Body of pancreas (tissue), 4 donors: Measurements from ENCODE around the gene PIF1.

Experiments used
- POLR2A ChIP-seq, 3 donors: fragments of 450-650 bp; IDR thresholded peaks; one replicate each; pipeline ENCODE4 v1.6.1; 2016; ENCODE audit warnings: antibody characterized with exemption in 3 of 3, mild to moderate bottlenecking in 2 of 3
- TF ChIP-seq, protein P1 (sequence below), 7 experiments: fragments of 450-650 bp in 4 of 7; fragments of 200-600 bp in 3 of 7; sonication (generic) in 3 of 7; IDR thresholded peaks; one replicate each; pipeline ENCODE4 v1.5.1; 2016 to 2019; ENCODE audit warnings: antibody characterized with exemption in 7 of 7

DNA sequence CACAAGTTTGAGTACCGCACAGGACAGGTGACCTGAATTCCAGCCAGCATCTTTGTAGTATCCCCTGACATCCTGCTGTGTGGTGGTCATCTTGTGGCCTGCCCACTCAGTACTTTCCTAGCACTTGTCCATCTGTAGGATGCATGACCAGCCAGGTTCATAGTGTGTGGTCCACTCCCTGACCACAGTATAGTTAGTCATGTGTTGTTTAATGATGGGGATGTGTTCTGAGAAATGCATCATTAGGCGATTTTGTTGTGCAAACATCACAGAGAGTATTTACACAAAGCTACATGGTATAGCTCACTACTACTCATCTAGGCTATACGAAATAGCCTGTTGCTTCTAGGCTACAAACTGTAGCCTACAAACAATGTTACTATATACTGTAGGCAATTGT is 33.2 kb downstream of the PIF1 start:
- TF ChIP-seq, protein P1, sequence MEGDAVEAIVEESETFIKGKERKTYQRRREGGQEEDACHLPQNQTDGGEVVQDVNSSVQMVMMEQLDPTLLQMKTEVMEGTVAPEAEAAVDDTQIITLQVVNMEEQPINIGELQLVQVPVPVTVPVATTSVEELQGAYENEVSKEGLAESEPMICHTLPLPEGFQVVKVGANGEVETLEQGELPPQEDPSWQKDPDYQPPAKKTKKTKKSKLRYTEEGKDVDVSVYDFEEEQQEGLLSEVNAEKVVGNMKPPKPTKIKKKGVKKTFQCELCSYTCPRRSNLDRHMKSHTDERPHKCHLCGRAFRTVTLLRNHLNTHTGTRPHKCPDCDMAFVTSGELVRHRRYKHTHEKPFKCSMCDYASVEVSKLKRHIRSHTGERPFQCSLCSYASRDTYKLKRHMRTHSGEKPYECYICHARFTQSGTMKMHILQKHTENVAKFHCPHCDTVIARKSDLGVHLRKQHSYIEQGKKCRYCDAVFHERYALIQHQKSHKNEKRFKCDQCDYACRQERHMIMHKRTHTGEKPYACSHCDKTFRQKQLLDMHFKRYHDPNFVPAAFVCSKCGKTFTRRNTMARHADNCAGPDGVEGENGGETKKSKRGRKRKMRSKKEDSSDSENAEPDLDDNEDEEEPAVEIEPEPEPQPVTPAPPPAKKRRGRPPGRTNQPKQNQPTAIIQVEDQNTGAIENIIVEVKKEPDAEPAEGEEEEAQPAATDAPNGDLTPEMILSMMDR (IDR thresholded peaks at IDR 0.05), result no peak
- TF ChIP-seq POLR2A (IDR thresholded peaks at IDR 0.05), result no peak
